ENCODE data around the gene IRGC. TPM values are rescaled to one million over a fixed set of nuclear protein-coding genes. Genes with fewer than 3 reads are reported as not detected.
"Not testable (repeated sequence)": the region's sequence is repeated elsewhere in the genome, so short reads cannot be mapped to it uniquely, and the experiment has no call there.

The IRGC gene
- total RNA-seq, 1 donor from 2014 or later: not detected

GRCh38 chr19:43743059-43743458 is 27.2 kb downstream of the IRGC start:
- DNase-seq (ENCODE audit: low spot score): no peak

GRCh38 chr19:43747557-43748204 is 31.8 kb downstream of the IRGC start:
- intact Hi-C loops (cut with DNase I): loop anchor here (5.0 kb wide), 1 partner anchor 40 kb away; no protein-coding TSS in a partner anchor
- ATAC-seq (no peak), DNase-seq (ENCODE audit: low spot score) (no peak)

More at GRCh38 chr19:43743059-43743458, 27.2 kb downstream of the IRGC start:
- ATAC-seq: no peak
- intact Hi-C loops (cut with DNase I): no loop called here

- intact Hi-C loops (cut with DNase I): loop anchor here (5.0 kb wide), 1 partner anchor 39 kb away; no protein-coding TSS in a partner anchor
Measured at GRCh38 chr19:43748205-43748594, 32.3 kb downstream of the IRGC start.

GRCh38 chr19:43748685-43749084 is 32.8 kb downstream of the IRGC start:
- ATAC-seq (no peak), DNase-seq (ENCODE audit: low spot score) (no peak)
- intact Hi-C loops (cut with DNase I): loop anchor here (5.0 kb wide), 1 partner anchor 39 kb away; no protein-coding TSS in a partner anchor

More at GRCh38 chr19:43748205-43748594, 32.3 kb downstream of the IRGC start:
- ATAC-seq (no peak), DNase-seq (ENCODE audit: low spot score) (no peak)

- ATAC-seq: no peak
- intact Hi-C loops (cut with DNase I): loop anchor here (5.0 kb wide), 1 partner anchor 38 kb away; no protein-coding TSS in a partner anchor
- no peak for DNase-seq (ENCODE audit: low spot score)
Measured at GRCh38 chr19:43749152-43749551, 33.3 kb downstream of the IRGC start.

GRCh38 chr19:43749898-43750297 is 34.0 kb downstream of the IRGC start:
- DNase-seq (ENCODE audit: low spot score) (no peak), ATAC-seq (no peak)
- intact Hi-C loops (cut with DNase I): loop anchor here (5.0 kb wide), 1 partner anchor 37 kb away; no protein-coding TSS in a partner anchor

GRCh38 chr19:43751466-43752220 is 35.8 kb downstream of the IRGC start:
- intact Hi-C loops (cut with DNase I): no loop called here
- DNase-seq (ENCODE audit: low spot score) (no peak), ATAC-seq (no peak)

GRCh38 chr19:43752287-43752875 is 36.5 kb downstream of the IRGC start:
- intact Hi-C loops (cut with DNase I): no loop called here
- DNase-seq (ENCODE audit: low spot score) (no peak), ATAC-seq (no peak)

- no peak for ATAC-seq
- intact Hi-C loops (cut with DNase I): no loop called here
Measured at GRCh38 chr19:43754253-43754502, 38.3 kb downstream of the IRGC start.

GRCh38 chr19:43754503-43755255 is 38.8 kb downstream of the IRGC start, which contains the start of gene SMG9:
Gene SMG9 (minus strand): TSS chr19:43754962. CDS start chr19:43750741, 4,221 bp downstream.
- ATAC-seq: peak; percentile 99
- DNase-seq (ENCODE audit: low spot score): peak; percentile 99
- intact Hi-C loops (cut with DNase I): no loop called here

More at GRCh38 chr19:43754253-43754502, 38.3 kb downstream of the IRGC start:
- DNase-seq (ENCODE audit: low spot score): no peak

GRCh38 chr19:43755256-43755801 is 39.5 kb downstream of the IRGC start:
- peak; percentile 84 for ATAC-seq
- intact Hi-C loops (cut with DNase I): no loop called here
- DNase-seq (ENCODE audit: low spot score): peak; percentile 90

GRCh38 chr19:43759515-43759914 is 43.6 kb downstream of the IRGC start:
- intact Hi-C loops (cut with DNase I): no loop called here
- DNase-seq (ENCODE audit: low spot score) (no peak), ATAC-seq (no peak)

GRCh38 chr19:43760941-43761340 is 45.1 kb downstream of the IRGC start:
- no peak for ATAC-seq
- no peak for DNase-seq (ENCODE audit: low spot score)
- intact Hi-C loops (cut with DNase I): no loop called here

GRCh38 chr19:43762814-43763213 is 46.9 kb downstream of the IRGC start:
- DNase-seq (ENCODE audit: low spot score) (no peak), ATAC-seq (no peak)
- intact Hi-C loops (cut with DNase I): no loop called here

GRCh38 chr19:43763473-43763939 is 47.6 kb downstream of the IRGC start:
- intact Hi-C loops (cut with DNase I): no loop called here
- DNase-seq (ENCODE audit: low spot score) (no peak), ATAC-seq (no peak)

GRCh38 chr19:43764684-43765083 is 48.8 kb downstream of the IRGC start:
- intact Hi-C loops (cut with DNase I); DNase-seq (ENCODE audit: low spot score): not testable (repeated sequence)
- peak; percentile 21 for ATAC-seq

- peak; percentile 80 for ATAC-seq
- intact Hi-C loops (cut with DNase I): no loop called here
Measured at GRCh38 chr19:43765109-43765876, 49.4 kb downstream of the IRGC start.

GRCh38 chr19:43766755-43767043 is 50.8 kb downstream of the IRGC start:
- ATAC-seq: no peak
- intact Hi-C loops (cut with DNase I): no loop called here
- no peak for DNase-seq (ENCODE audit: low spot score)

More at GRCh38 chr19:43765109-43765876, 49.4 kb downstream of the IRGC start:
- DNase-seq (ENCODE audit: low spot score): no peak

All from sciatic nerve (tissue), 2 donors.